H1 (cell line): ENCODE measurements around the gene SLC1A7. TPM values are rescaled to one million over a fixed set of nuclear protein-coding genes. Genes with fewer than 3 reads are reported as not detected.

Experiments
- CTCF ChIA-PET: fragments of 300-600 bp; sonication (Branson Sonifier 250); formaldehyde crosslinking; loops from one replicate; lab custom pipeline; 2021; ENCODE audit not compliant: partially characterized antibody; lab: Charles Lee
- POLR2A ChIA-PET: fragments of 300-600 bp; sonication (Branson Sonifier 250); formaldehyde crosslinking; loops from one replicate; lab custom pipeline; 2021; ENCODE audit warnings: inconsistent platforms; ENCODE audit not compliant: partially characterized antibody; lab: Charles Lee
- DNase-seq, 2 experiments: peaks; one replicate each; pipeline versions ENCODE4 v3.0.0 to v3.0.0-alpha.2; 2010 to 2022; ENCODE audit warnings: low spot score in 2 of 2, low read depth in 1 of 2, mixed read lengths in 1 of 2
- FAIRE-seq: peaks from 2 replicates; lab custom pipeline; 2011; peaks lifted over from hg19 to GRCh38; lab: Jason Lieb, UNC
- H2AFZ ChIP-seq: 2 replicates; pipeline ENCODE4 v1.8.1; 2012; ENCODE audit warnings: low read length, inconsistent platforms
- H2AK5ac ChIP-seq: 2 replicates; pipeline ENCODE4 v1.6.1; 2013; ENCODE audit warnings: low read depth, low read length
- H2BK120ac ChIP-seq: replicated peaks from 2 replicates; pipeline ENCODE3; 2013; ENCODE audit warnings: low read depth, low read length, inconsistent platforms
- H2BK12ac ChIP-seq: 2 replicates; pipeline ENCODE4 v1.6.1; 2013; ENCODE audit warnings: low read depth, low read length
- H2BK15ac ChIP-seq: 2 replicates; pipeline ENCODE4 v1.6.1; 2013; ENCODE audit warnings: low read length
- H2BK20ac ChIP-seq: 2 replicates; pipeline ENCODE4 v1.6.1; 2013; ENCODE audit warnings: low read length
- H2BK5ac ChIP-seq: 2 replicates; pipeline ENCODE4 v1.6.1; 2013; ENCODE audit warnings: low read depth, low read length
- H3K14ac ChIP-seq: 2 replicates; pipeline ENCODE4 v1.6.1; 2013; ENCODE audit warnings: inconsistent platforms; ENCODE audit not compliant: insufficient read length
- H3K18ac ChIP-seq: 2 replicates; pipeline ENCODE4 v1.6.1; 2013; ENCODE audit warnings: low read length; ENCODE audit errors: extremely low read depth
- H3K23ac ChIP-seq: 2 replicates; pipeline ENCODE4 v1.6.1; 2013; ENCODE audit warnings: inconsistent platforms; ENCODE audit not compliant: insufficient read length
- H3K23me2 ChIP-seq: 2 replicates; pipeline ENCODE4 v1.6.1; 2013; ENCODE audit warnings: low read depth, low read length
- H3K27ac ChIP-seq: 2 replicates; pipeline ENCODE4 v1.6.1; 2011; ENCODE audit warnings: low read depth, low read length, inconsistent platforms
- H3K27me3 ChIP-seq, 4 experiments: replicated peaks in 1 of 4; 1 replicate in 1 of 4; 2 replicates in 3 of 4; pipeline versions ENCODE4 v1.6.1 to v1.8.1; 2011 to 2013; ENCODE audit warnings: low read length in 3 of 4, mild to moderate bottlenecking in 3 of 4, inconsistent platforms in 2 of 4, mixed read lengths in 2 of 4, moderate library complexity in 1 of 4; ENCODE audit not compliant: control insufficient read depth in 3 of 4, insufficient read depth in 3 of 4; ENCODE audit errors: extremely low read depth in 1 of 4
- H3K36me3 ChIP-seq, 4 experiments: 2 replicates each; pipeline versions ENCODE4 v1.6.1 to v1.8.1; 2011 to 2013; ENCODE audit warnings: mild to moderate bottlenecking in 4 of 4, low read length in 3 of 4, moderate library complexity in 2 of 4, control low read depth in 1 of 4, inconsistent platforms in 1 of 4; ENCODE audit not compliant: insufficient read depth in 4 of 4, control insufficient read depth in 2 of 4
- H3K4ac ChIP-seq: replicated peaks from 2 replicates; pipeline ENCODE3; 2013; ENCODE audit warnings: low read length, low read depth, mixed read lengths, inconsistent platforms; ENCODE audit not compliant: insufficient read length
- H3K4me1 ChIP-seq, 4 experiments: replicated peaks in 1 of 4; 1 replicate in 1 of 4; 2 replicates in 3 of 4; pipeline versions ENCODE4 v1.6.1 to v1.8.1; 2011 to 2013; ENCODE audit warnings: low read length in 3 of 4, inconsistent platforms in 2 of 4, mixed read lengths in 1 of 4; ENCODE audit not compliant: insufficient read depth in 4 of 4, control insufficient read depth in 3 of 4
- H3K4me2 ChIP-seq, 2 experiments: 2 replicates each; pipeline versions ENCODE4 v1.6.1 to v1.8.1; 2011 to 2013; ENCODE audit warnings: low read depth in 2 of 2, low read length in 2 of 2, control low read depth in 1 of 2, inconsistent platforms in 1 of 2, mild to moderate bottlenecking in 1 of 2; ENCODE audit not compliant: insufficient read depth in 1 of 2
- H3K4me3 ChIP-seq, 4 experiments: fragments of 200-600, 300-600 bp in 1 of 4; sonication (generic), shearing (Covaris generic), sonication (Bioruptor Twin) in 1 of 4; 2 replicates each; pipeline versions ENCODE4 v1.5.1 to v1.8.1; 2011 to 2016; ENCODE audit warnings: low read length in 4 of 4, low read depth in 3 of 4, control low read depth in 2 of 4, inconsistent platforms in 2 of 4, mild to moderate bottlenecking in 2 of 4, mixed read lengths in 1 of 4, moderate library complexity in 1 of 4; ENCODE audit not compliant: insufficient read depth in 2 of 4; ENCODE audit errors: extremely low read depth in 1 of 4
- H3K56ac ChIP-seq: replicated peaks from 2 replicates; pipeline ENCODE3; 2013; ENCODE audit warnings: low read depth, mild to moderate bottlenecking, mixed read lengths, low read length, inconsistent platforms; ENCODE audit not compliant: insufficient read length
- H3K79me1 ChIP-seq: 2 replicates; pipeline ENCODE4 v1.6.1; 2013; ENCODE audit warnings: low read depth, low read length, control low read depth
- H3K79me2 ChIP-seq, 2 experiments: 2 replicates each; pipeline versions ENCODE4 v1.6.1 to v1.8.1; 2012 to 2013; ENCODE audit warnings: low read length in 2 of 2, mild to moderate bottlenecking in 2 of 2, inconsistent platforms in 1 of 2; ENCODE audit not compliant: insufficient read depth in 2 of 2, control insufficient read depth in 1 of 2
- H3K9ac ChIP-seq, 4 experiments: replicated peaks in 1 of 4; 1 replicate in 1 of 4; 2 replicates in 3 of 4; pipeline versions ENCODE4 v1.6.1 to v1.8.1; 2011 to 2013; ENCODE audit warnings: low read depth in 3 of 4, low read length in 3 of 4, control low read depth in 2 of 4, mild to moderate bottlenecking in 2 of 4, moderate library complexity in 2 of 4, inconsistent platforms in 1 of 4; ENCODE audit errors: extremely low read depth in 1 of 4
- H3K9me3 ChIP-seq, 2 experiments: 2 replicates each; pipeline versions ENCODE4 v1.6.1 to v1.8.1; 2012 to 2013; ENCODE audit warnings: mild to moderate bottlenecking in 2 of 2, moderate library complexity in 2 of 2, control low read depth in 1 of 2, inconsistent platforms in 1 of 2, low read depth in 1 of 2, low read length in 1 of 2, mixed read lengths in 1 of 2; ENCODE audit not compliant: insufficient read depth in 2 of 2
- H4K20me1 ChIP-seq, 2 experiments: replicated peaks in 1 of 2; 2 replicates each; pipeline versions ENCODE3 to v1.8.1; 2011 to 2013; ENCODE audit warnings: inconsistent platforms in 2 of 2, low read length in 2 of 2, mild to moderate bottlenecking in 1 of 2; ENCODE audit not compliant: insufficient read depth in 2 of 2, control insufficient read depth in 1 of 2
- H4K5ac ChIP-seq: 2 replicates; pipeline ENCODE4 v1.6.1; 2013; ENCODE audit warnings: low read length, low read depth, mixed read lengths, inconsistent platforms; ENCODE audit not compliant: insufficient read length
- H4K8ac ChIP-seq: 2 replicates; pipeline ENCODE4 v1.8.0; 2013; ENCODE audit warnings: mild to moderate bottlenecking, moderate library complexity, low read length, inconsistent platforms; ENCODE audit not compliant: insufficient read depth; ENCODE audit errors: extremely low read depth
- H4K91ac ChIP-seq: replicated peaks from 2 replicates; pipeline ENCODE3; 2013; ENCODE audit warnings: low read length, mixed read lengths, inconsistent platforms; ENCODE audit not compliant: insufficient read length
- ATF2 ChIP-seq: IDR thresholded peaks from 2 replicates; pipeline ENCODE4 v1.6.1; 2012; ENCODE audit warnings: low read length, inconsistent platforms
- BCL11A ChIP-seq, 2 experiments: IDR thresholded peaks; one replicate each; pipeline ENCODE4 v1.6.1; 2011; ENCODE audit warnings: low read depth in 2 of 2, low read length in 2 of 2, mild to moderate bottlenecking in 2 of 2
- BRCA1 ChIP-seq: IDR thresholded peaks from 2 replicates; pipeline ENCODE4 v1.6.1; 2012; ENCODE audit warnings: low read depth, low read length, improper control_type of control experiment
- CBX8 ChIP-seq: fragments of 300-800, 300-1000 bp; sonication (generic); IDR thresholded peaks from 2 replicates; pipeline ENCODE4 v1.7.1; 2016; ENCODE audit warnings: low read depth, low read length, borderline replicate concordance
- CHD2 ChIP-seq: IDR thresholded peaks from 2 replicates; pipeline ENCODE4 v1.6.1; 2012; ENCODE audit warnings: low read length, improper control_type of control experiment
- HDAC2 ChIP-seq, 2 experiments: fragments of 300-600 bp in 1 of 2; sonication (generic) in 1 of 2; IDR thresholded peaks; 2 replicates each; pipeline ENCODE4 v1.6.1; 2011 to 2012; ENCODE audit warnings: low read depth in 2 of 2, low read length in 2 of 2, mild to moderate bottlenecking in 2 of 2, moderate library complexity in 2 of 2, borderline replicate concordance in 1 of 2, inconsistent platforms in 1 of 2
- JUN ChIP-seq: IDR thresholded peaks from 2 replicates; pipeline ENCODE4 v1.6.1; 2011; ENCODE audit warnings: low read depth, mild to moderate bottlenecking, improper control_type of control experiment, low read length
- KDM4A ChIP-seq: IDR thresholded peaks from one replicate; pipeline ENCODE4 v1.7.1; 2012; ENCODE audit warnings: low read depth, mild to moderate bottlenecking, moderate library complexity, low read length, inconsistent platforms; ENCODE audit not compliant: severe bottlenecking
- MAFK ChIP-seq: IDR thresholded peaks from 2 replicates; pipeline ENCODE4 v1.6.1; 2012; ENCODE audit warnings: low read depth, mild to moderate bottlenecking, improper control_type of control experiment, low read length
- PHF8 ChIP-seq: fragments of 200-600 bp; sonication (generic); conservative IDR thresholded peaks from 2 replicates; pipeline ENCODE4 v1.7.1; 2012; ENCODE audit warnings: low read depth, mild to moderate bottlenecking, inconsistent platforms, low read length, moderate library complexity
- SIRT6 ChIP-seq: IDR thresholded peaks from one replicate; pipeline ENCODE4 v1.7.1; 2012; ENCODE audit warnings: low read length, inconsistent platforms
- SP2 ChIP-seq: IDR thresholded peaks from 2 replicates; pipeline ENCODE4 v1.6.1; 2012; ENCODE audit warnings: mild to moderate bottlenecking, low read length, inconsistent platforms
- TCF12 ChIP-seq: IDR thresholded peaks from 2 replicates; pipeline ENCODE4 v1.6.1; 2011; ENCODE audit warnings: low read depth, mild to moderate bottlenecking, low read length
- WGBS, 2 experiments: shearing (Covaris generic) in 1 of 2; methylation state at CpG; one replicate each; pipeline versions ENCODE4 v1.1.6 to v1.1.7; 2013 to 2015; ENCODE audit warnings: low lambda C conversion rate in 2 of 2, mixed read lengths in 2 of 2, inconsistent platforms in 1 of 2, low coverage in 1 of 2, missing lambda C conversion rate in 1 of 2; ENCODE audit not compliant: insufficient replicate concordance in 2 of 2, insufficient coverage in 1 of 2, insufficient read length in 1 of 2; ENCODE audit errors: extremely low coverage in 1 of 2, missing lambda C conversion rate in 1 of 2; 5-methylcytosine and 5-hydroxymethylcytosine counted together
- polyA plus RNA-seq, 7 experiments: library from polyadenylated mRNA; depleted of rRNA in 3 of 7; stranded (reverse) in 5 of 7; unstranded in 2 of 7; fragments of >200 nt in 5 of 7; fragments of 200-250 nt in 2 of 7; gene quantifications; 1 replicate in 5 of 7; 2 replicates in 1 of 7; 4 replicates in 1 of 7; pipeline versions ENCODE4 v1.2.1 to v1.2.3, GENCODE V29; 2011 to 2013; ENCODE audit warnings: missing spikeins in 2 of 7, mixed read lengths in 2 of 7
- total RNA-seq: library from RNA; stranded (reverse); fragmentation: NEBNext Ultra II Directional; extraction: Animal tissue kit (Norgen Biotek cat#: 25700); gene quantifications from 2 replicates; pipeline ENCODE4 v1.2.1, GENCODE V29; 2021

SLC1A7 gene
- total and polyA plus RNA-seq, 2 of the 8 experiments (the other 6 are each of a cell fraction or from before 2014, with no cell fraction given), result not detected

GRCh38 chr1:53067886-53068285 is 74.6 kb downstream of the SLC1A7 start:
- peaks cover 0 to 9% (median 0%) of the 10 kb centered on the region in 4 experiments; a peak in 4 of 7 replicates for H3K4me1 ChIP-seq
- H3K79me1 ChIP-seq, result no peaks in the 10 kb centered on the region
- H3K4me2 ChIP-seq, result no peak overlapping the region
- no peaks in the 10 kb centered on the region for H4K20me1 ChIP-seq
- 80% methylated on average over 2 of the region's 2 CpGs; no CpG with 5 or more reads in 1 of the 2 experiments for WGBS, 2 experiments
- no peak overlapping the region for H2BK12ac ChIP-seq
- H3K4me3 ChIP-seq, result no peak overlapping the region
- ChIA-PET POLR2A (interaction anchor here (0.9 to 1.1 kb wide), 2 partner anchors 9 to 53 kb away, joined by 3 read pairs; no protein-coding TSS in a partner anchor), CTCF (interaction anchor here (1.1 to 3.7 kb wide), 5 partner anchors 14 to 163 kb away, joined by 3 to 14 read pairs (median 5); no protein-coding TSS in a partner anchor)
- H2BK5ac ChIP-seq, result no peak overlapping the region
- no peak overlapping the region for H3K56ac ChIP-seq
- H2BK15ac ChIP-seq, result no peak overlapping the region
- no peaks in the 10 kb centered on the region for H3K36me3 ChIP-seq
- H3K9ac ChIP-seq, result no peak overlapping the region
- FAIRE-seq, result no peak
- no peak overlapping the region for H4K8ac ChIP-seq
- H3K18ac ChIP-seq, result no peak overlapping the region
- H3K27me3 ChIP-seq, result peaks cover 6 to 21% (median 19%) of the 10 kb centered on the region in 4 experiments
- no peak overlapping the region for H3K23ac ChIP-seq
- H3K9me3 ChIP-seq, result no peaks in the 10 kb centered on the region
- H4K5ac ChIP-seq, result no peak overlapping the region
- H3K27ac ChIP-seq, result no peak overlapping the region
- H2AFZ ChIP-seq, result no peak overlapping the region
- DNase-seq, result no peak
- no peak overlapping the region for H2BK120ac ChIP-seq
- H4K91ac ChIP-seq, result no peak overlapping the region
- no peak overlapping the region for H3K4ac ChIP-seq
- H3K14ac ChIP-seq, result no peak overlapping the region
- no peak overlapping the region for H2AK5ac ChIP-seq
- no peak overlapping the region for H2BK20ac ChIP-seq
- H3K79me2 ChIP-seq, result no peaks in the 10 kb centered on the region
- peaks cover 3% of the 10 kb centered on the region; the same call in 1 of the 2 replicates for H3K23me2 ChIP-seq
- TF ChIP-seq SP2 (no peak), KDM4A (no peak), PHF8 (no peak), MAFK (no peak), SIRT6 (no peak), CHD2 (no peak), HDAC2 (IDR thresholded peaks at IDR 0.05; ENCODE audit: borderline replicate concordance in 1 of 2, low read depth in 2 of 2, low read length in 2 of 2) (no peak), TCF12 (no peak), CBX8 (no peak), BCL11A (IDR thresholded peaks at IDR 0.05; ENCODE audit: low read depth in 2 of 2, low read length in 2 of 2) (no peak), ATF2 (no peak), JUN (no peak), BRCA1 (no peak)
